ENCODE results near the gene RGS7.

The RGS7 gene

GRCh38 chr1:241074507-241074906 is 282.5 kb downstream of the RGS7 start:
- in situ Hi-C loops (cut with HindIII; ENCODE audit: low pct_ligation_motif_present, low pct_unique_long_range_greater_than_20kb, low sequenced_read_pairs): no loop called here
- DNase-seq: no peak

GRCh38 chr1:241068359-241068758 is 288.6 kb downstream of the RGS7 start:
- DNase-seq: no peak
- in situ Hi-C loops (cut with HindIII; ENCODE audit: low pct_ligation_motif_present, low pct_unique_long_range_greater_than_20kb, low sequenced_read_pairs): no loop called here

- no peak for DNase-seq
- in situ Hi-C loops (cut with HindIII; ENCODE audit: low pct_ligation_motif_present, low pct_unique_long_range_greater_than_20kb, low sequenced_read_pairs): no loop called here
These were observed 293.7 kb downstream of the RGS7 start for GRCh38 chr1:241063276-241063675.

- in situ Hi-C loops (cut with HindIII; ENCODE audit: low pct_ligation_motif_present, low pct_unique_long_range_greater_than_20kb, low sequenced_read_pairs): no loop called here
- DNase-seq: no peak
These were observed 295.9 kb downstream of the RGS7 start for GRCh38 chr1:241061062-241061461.

GRCh38 chr1:241048622-241049021 is 308.4 kb downstream of the RGS7 start:
- in situ Hi-C loops (cut with HindIII; ENCODE audit: low pct_ligation_motif_present, low pct_unique_long_range_greater_than_20kb, low sequenced_read_pairs): no loop called here
- DNase-seq: no peak

- no peak for DNase-seq
- in situ Hi-C loops (cut with HindIII; ENCODE audit: low pct_ligation_motif_present, low pct_unique_long_range_greater_than_20kb, low sequenced_read_pairs): no loop called here
These were observed 311.3 kb downstream of the RGS7 start for GRCh38 chr1:241045659-241046058.

GRCh38 chr1:241034203-241034936 is 322.6 kb downstream of the RGS7 start:
- no peak for DNase-seq
- in situ Hi-C loops (cut with HindIII; ENCODE audit: low pct_ligation_motif_present, low pct_unique_long_range_greater_than_20kb, low sequenced_read_pairs): no loop called here

GRCh38 chr1:241024834-241025233 is 332.2 kb downstream of the RGS7 start:
- in situ Hi-C loops (cut with HindIII; ENCODE audit: low pct_ligation_motif_present, low pct_unique_long_range_greater_than_20kb, low sequenced_read_pairs): no loop called here
- DNase-seq: no peak

- no peak for DNase-seq
- in situ Hi-C loops (cut with HindIII; ENCODE audit: low pct_ligation_motif_present, low pct_unique_long_range_greater_than_20kb, low sequenced_read_pairs): no loop called here
These were observed 334.6 kb downstream of the RGS7 start for GRCh38 chr1:241022366-241022765.

GRCh38 chr1:241020851-241021697 is 335.9 kb downstream of the RGS7 start:
- DNase-seq: no peak
- in situ Hi-C loops (cut with HindIII; ENCODE audit: low pct_ligation_motif_present, low pct_unique_long_range_greater_than_20kb, low sequenced_read_pairs): no loop called here

GRCh38 chr1:241012708-241013340 is 344.2 kb downstream of the RGS7 start:
- in situ Hi-C loops (cut with HindIII; ENCODE audit: low pct_ligation_motif_present, low pct_unique_long_range_greater_than_20kb, low sequenced_read_pairs): no loop called here
- no peak for DNase-seq

- DNase-seq: no peak
- in situ Hi-C loops (cut with HindIII; ENCODE audit: low pct_ligation_motif_present, low pct_unique_long_range_greater_than_20kb, low sequenced_read_pairs): no loop called here
These were observed 349.3 kb downstream of the RGS7 start for GRCh38 chr1:241007668-241008067.

GRCh38 chr1:240999826-241000225 is 357.2 kb downstream of the RGS7 start:
- DNase-seq: no peak
- in situ Hi-C loops (cut with HindIII; ENCODE audit: low pct_ligation_motif_present, low pct_unique_long_range_greater_than_20kb, low sequenced_read_pairs): no loop called here

- in situ Hi-C loops (cut with HindIII; ENCODE audit: low pct_ligation_motif_present, low pct_unique_long_range_greater_than_20kb, low sequenced_read_pairs): no loop called here
- DNase-seq: no peak
These were observed 358.5 kb downstream of the RGS7 start for GRCh38 chr1:240998441-240999015.

GRCh38 chr1:240998024-240998423 is 359.0 kb downstream of the RGS7 start:
- in situ Hi-C loops (cut with HindIII; ENCODE audit: low pct_ligation_motif_present, low pct_unique_long_range_greater_than_20kb, low sequenced_read_pairs): no loop called here

GRCh38 chr1:240993004-240993403 is 364.0 kb downstream of the RGS7 start:
- DNase-seq: no peak
- in situ Hi-C loops (cut with HindIII; ENCODE audit: low pct_ligation_motif_present, low pct_unique_long_range_greater_than_20kb, low sequenced_read_pairs): no loop called here

More at GRCh38 chr1:240998024-240998423, 359.0 kb downstream of the RGS7 start:
- no peak for DNase-seq

GRCh38 chr1:240991230-240991629 is 365.8 kb downstream of the RGS7 start:
- no peak for DNase-seq
- in situ Hi-C loops (cut with HindIII; ENCODE audit: low pct_ligation_motif_present, low pct_unique_long_range_greater_than_20kb, low sequenced_read_pairs): no loop called here

- in situ Hi-C loops (cut with HindIII; ENCODE audit: low pct_ligation_motif_present, low pct_unique_long_range_greater_than_20kb, low sequenced_read_pairs): no loop called here
- no peak for DNase-seq
These were observed 369.1 kb downstream of the RGS7 start for GRCh38 chr1:240987928-240988327.

- no peak for DNase-seq
- in situ Hi-C loops (cut with HindIII; ENCODE audit: low pct_ligation_motif_present, low pct_unique_long_range_greater_than_20kb, low sequenced_read_pairs): no loop called here
These were observed 371.9 kb downstream of the RGS7 start for GRCh38 chr1:240985081-240985480.

All from ACHN (cell line).